ENCODE results near the gene MS4A15.

DNA sequence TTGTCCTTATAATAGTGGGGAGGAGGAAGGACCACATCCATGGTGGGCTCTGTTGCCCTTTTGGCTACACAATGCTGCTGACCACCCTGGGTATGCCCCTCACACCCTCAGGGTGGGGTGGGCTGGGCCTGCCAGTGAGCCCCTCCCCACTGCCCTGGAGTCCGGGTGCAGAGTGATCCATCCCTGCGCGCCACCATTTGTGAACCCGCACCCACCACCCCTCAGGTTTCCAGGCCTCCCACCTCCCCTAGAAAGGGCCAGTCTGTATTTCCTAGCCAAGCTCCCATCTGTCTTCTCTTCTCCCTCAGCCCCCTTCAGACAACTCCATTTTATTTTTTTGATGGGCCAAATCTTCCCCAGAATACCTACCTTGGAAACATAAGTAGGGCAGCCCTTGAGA is 53.5 kb downstream of the MS4A15 start:
- TF ChIP-seq YY1 (IDR thresholded peaks at IDR 0.05; ENCODE audit: insufficient read depth, insufficient read length) (no peak), ZNF274 (IDR thresholded peaks at IDR 0.05; ENCODE audit: low read depth, low read length) (no peak), SUZ12 (IDR thresholded peaks at IDR 0.05; ENCODE audit: extremely low read depth, insufficient read depth, insufficient read length) (no peak)
